COLO829 (cell line): ENCODE measurements around the gene NFIA.

Source experiments
- DNase-seq: peaks from one replicate; pipeline ENCODE4 v3.0.0; 2012; ENCODE audit warnings: low spot score

The NFIA gene

GRCh38 chr1:61434276-61434675 lies 351.9 kb downstream of the NFIA start:
- DNase-seq, result peak; percentile 32

GRCh38 chr1:61435226-61435625 lies 352.9 kb downstream of the NFIA start:
- no peak for DNase-seq

GRCh38 chr1:61436016-61436415 lies 353.7 kb downstream of the NFIA start:
- DNase-seq, result no peak

GRCh38 chr1:61436491-61437120 lies 354.2 kb downstream of the NFIA start:
- DNase-seq, result no peak

GRCh38 chr1:61439234-61439633 lies 356.9 kb downstream of the NFIA start:
- DNase-seq, result no peak

GRCh38 chr1:61441723-61442262 lies 359.4 kb downstream of the NFIA start:
- peak; percentile 18 for DNase-seq

GRCh38 chr1:61442544-61442943 lies 360.2 kb downstream of the NFIA start:
- DNase-seq, result no peak

DNA sequence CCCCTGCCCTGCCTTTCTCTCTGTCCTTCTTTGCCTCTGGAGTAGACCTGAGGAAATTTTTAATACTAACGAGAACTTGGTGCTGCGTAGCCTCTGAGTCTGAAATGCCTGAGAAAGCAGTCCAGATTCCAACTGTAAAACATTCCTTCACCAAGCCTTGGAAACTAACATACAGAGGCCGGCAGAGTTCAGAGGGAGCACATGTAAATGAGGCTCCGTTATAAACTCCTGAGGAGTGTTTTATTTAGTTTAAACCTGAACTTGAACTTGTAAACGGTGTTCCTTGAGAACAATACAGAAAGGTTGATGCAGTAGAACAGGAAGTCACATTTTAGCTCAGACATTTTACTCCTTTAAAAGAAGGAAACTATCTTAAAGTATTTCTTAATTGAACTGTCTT lies 361.9 kb downstream of the NFIA start:
- DNase-seq, result no peak

DNA sequence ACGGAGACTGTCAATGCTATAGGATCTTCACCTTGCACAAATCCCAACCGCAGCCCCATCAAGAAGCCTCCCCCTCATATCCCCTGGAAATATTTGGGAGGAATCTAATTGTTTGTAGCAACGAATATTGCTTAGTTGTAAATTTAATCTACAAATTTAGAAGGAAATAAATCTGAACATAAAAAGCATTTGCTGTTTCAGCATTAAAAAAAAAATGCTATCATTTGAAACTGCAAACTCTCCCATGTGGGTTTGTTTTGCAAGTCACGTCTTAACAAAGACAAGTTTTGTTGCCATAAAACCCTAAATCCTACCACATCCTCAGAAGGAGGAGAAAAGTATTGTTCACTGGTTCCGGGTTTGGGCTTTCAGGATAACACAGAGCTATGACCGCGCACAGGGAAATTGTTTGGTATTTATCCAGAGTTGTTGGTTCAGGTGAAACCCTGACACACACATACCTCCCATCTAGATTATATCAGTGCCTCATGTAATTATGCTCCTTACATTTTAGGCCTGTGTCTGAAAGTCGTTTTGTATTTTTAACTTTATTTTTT lies 363.0 kb downstream of the NFIA start:
- DNase-seq, result peak; percentile 16

- no peak for DNase-seq
Measured at GRCh38 chr1:61446531-61446991, 364.2 kb downstream of the NFIA start.

DNA sequence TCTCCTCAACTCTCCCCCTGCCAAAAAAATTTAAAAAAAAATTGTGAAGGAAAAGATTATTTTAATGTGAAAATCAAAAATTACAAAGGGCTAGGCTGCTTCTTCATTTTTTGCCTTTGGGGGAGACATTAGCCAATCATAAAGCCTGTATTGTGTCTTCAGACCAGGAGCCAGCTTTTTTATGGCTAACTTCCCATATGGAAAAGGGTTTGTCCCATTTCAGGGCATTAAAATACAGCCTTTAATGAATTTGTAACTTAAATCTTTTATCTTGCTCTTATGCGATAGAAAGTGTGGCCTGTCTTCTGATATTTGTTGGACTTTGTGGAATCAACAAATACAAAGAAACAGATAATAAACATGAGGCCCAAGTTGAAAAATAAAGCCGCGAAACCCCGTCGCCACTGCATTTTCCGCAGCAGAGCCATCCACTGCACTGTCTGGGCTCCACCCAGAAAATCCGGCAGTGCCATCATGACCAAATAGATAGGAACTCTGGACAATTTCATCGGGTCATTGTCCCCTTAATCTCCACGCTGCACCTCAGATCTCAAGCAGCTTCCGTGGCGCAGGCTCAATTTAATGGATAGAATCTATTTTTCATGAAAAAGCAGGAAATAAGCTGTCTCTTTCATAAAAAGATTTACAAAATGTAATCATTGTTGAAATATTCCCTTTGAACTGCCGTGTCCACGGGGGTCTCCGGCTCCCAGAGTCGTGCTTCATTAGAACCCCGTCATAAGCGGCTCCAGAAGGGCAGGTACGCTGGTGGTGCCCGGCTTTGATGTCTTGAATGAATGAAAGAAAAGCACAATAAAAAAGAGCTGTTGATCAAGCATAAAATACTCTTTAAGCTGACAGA lies 365.0 kb downstream of the NFIA start:
- no peak for DNase-seq

DNA sequence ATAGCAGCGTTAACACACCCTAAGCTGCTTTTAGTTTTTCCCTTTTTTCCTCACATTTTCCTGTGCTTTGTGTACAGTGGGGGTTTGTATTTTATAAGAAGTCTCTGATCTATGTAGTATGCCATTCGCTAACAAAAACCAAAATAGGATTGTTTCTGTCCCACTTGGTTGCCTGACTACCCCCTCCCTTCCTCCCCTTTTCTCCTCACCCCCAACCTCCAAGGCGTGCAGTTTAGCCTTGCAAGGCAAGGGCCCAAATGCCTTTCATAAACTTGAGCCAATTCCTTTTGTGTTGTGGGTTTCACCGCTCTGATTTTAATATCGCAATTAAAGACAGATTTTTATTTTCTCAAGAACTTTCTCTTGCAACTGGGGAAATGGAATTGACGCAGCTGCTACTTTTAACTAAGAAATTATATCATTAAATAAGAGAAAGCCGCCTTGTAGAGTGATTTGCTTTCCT lies 365.6 kb downstream of the NFIA start:
- DNase-seq, result no peak

DNA sequence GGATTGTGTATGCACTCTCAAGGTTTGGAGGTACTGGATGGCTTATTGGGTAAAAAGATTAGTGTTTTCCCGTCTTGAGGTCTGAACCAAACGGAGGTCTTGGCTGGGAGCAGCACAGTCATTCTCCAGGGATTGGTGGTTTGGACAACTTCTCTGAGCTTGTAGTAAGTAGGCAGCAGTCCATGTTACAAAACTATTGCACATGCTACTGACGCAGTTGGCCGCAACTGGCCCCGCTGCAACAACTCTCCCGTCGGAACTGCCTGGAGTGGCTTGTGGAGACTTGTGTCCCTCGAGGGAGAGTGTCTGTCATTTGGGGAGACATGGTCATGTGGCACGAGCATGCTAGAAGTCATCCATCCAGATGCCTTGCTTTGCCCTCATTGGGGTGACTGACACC lies 366.6 kb downstream of the NFIA start:
- no peak for DNase-seq

DNA sequence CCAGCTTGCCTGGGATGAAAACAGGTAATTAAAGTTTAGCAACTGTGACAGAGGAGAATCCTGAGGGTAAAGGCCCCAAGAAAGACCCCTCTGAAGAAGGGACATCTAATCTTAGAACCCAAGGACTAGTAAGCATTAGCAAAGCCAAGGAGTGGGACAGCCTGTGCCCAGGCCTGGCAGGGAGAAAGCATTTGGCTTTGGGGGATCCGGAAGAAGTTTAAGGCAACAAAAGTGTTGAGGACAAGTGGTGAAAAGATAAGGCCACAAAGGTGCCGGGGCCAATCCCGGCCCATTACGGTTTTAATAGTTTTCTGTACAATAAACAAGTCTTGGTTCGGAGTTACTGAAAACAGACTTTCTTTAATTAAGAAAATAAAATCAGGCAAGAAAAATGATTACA lies 367.0 kb downstream of the NFIA start:
- no peak for DNase-seq

GRCh38 chr1:61450454-61450853 lies 368.1 kb downstream of the NFIA start:
- no peak for DNase-seq

GRCh38 chr1:61450872-61451571 lies 368.7 kb downstream of the NFIA start:
- no peak for DNase-seq

GRCh38 chr1:61451572-61451968 lies 369.2 kb downstream of the NFIA start:
- DNase-seq, result no peak

DNA sequence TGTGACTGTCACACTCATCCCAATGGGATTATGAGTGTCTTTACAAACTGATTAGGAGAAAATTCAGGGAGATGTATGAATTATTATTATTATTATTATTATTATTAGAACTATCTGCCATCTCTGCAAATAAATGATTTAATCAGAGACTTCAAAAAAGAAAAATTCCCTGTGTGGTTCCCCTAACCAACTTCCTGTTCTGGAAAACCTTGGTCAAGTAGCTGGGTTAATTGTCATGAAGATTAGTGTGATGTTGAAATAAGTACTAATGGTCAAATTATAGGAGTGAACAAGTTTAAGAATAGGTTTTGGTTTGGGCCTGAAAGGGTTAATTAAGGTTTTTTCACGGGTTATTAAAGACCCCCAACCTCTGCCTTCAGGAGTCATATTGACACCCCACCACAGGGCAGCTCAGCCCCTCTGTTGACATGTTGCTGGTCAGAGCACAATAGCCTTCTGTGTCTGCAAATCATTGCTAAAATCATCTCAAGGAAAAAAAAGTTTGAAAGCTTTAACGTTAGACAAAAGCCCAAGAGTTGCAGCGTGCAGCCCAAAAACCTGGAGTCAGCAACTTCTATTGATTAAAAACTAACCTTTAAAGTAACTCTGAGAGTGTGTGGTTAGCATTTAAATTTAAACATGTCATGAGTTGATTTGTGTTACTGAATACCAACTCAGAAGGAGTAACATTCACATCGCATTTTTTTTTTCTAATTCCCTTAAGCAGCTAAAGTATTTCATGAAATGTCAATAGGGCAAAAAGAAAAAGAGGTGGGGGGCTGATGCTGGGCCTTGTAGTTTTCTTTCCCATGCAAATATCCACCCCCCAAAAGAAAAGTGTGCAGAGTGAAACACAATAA lies 370.0 kb downstream of the NFIA start:
- peak; percentile 60 for DNase-seq

GRCh38 chr1:61453111-61453961 lies 371.0 kb downstream of the NFIA start:
- peak; percentile 70 for DNase-seq

DNA sequence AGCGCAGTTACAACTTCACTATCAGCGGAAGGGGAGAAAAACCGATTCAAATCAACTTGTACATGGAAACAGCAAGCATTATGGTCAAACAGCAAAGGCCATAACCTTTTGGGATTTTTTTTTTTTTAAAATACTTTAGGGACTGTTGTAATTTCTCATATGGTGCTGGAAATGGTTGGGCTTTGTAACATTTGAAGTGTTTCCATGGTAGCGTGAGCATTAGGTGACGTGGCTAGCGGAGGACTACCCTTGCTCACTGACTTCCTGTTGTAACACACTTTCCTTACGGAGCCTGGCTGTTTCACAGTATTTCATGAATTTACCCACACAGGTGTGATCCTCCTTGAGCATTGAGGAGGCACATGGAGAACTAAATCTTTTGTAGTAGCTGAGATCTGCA lies 373.0 kb downstream of the NFIA start:
- no peak for DNase-seq
